GM21717 (cell line): ENCODE results near the gene LCN10.
A peak's percentile ranks its signal among the peaks of the same experiment; 100 is the strongest.
"Not testable (repeated sequence)": the region's sequence is repeated elsewhere in the genome, so short reads cannot be mapped to it uniquely, and the experiment has no call there.

Experiments
- ATAC-seq: cut with Tn5 transposase; IDR thresholded peaks from one replicate; pipeline ENCODE4 v1.9.1; 2021; ENCODE audit warnings: mild to moderate bottlenecking, moderate library complexity; ENCODE audit not compliant: unreplicated experiment

The LCN10 gene

DNA sequence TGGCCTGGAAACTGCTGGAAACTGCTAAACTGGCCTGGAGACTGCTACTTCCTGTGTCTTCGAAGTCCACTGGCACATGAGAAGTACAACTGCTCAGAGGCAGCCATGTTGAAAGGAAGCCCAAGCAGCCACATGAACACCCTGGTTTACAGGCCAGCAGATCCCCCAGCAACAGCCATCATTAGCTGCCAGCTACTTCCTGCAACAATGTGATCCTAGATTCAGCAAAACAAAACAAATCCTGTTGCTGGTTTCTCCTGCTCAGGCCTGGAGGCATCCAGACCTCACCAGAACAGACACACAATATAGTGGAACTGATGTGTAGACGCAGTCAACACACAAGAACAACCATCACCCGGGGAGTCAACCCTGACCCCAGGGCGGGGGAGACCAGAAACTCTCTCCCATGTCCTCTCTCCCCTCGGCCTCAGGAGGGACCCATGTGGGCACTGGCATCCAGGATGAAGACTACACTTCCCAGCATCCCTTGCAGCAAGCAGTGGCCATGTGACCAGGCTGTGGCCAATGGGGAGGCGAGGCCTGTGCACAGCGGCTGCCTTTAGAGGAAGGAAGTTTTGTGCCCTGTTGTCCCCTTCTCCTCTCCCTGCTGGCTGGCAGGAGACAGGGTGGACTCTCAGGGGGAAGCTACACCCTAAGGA, 30.8 kb upstream of the LCN10 start:
- no peak for ATAC-seq

DNA sequence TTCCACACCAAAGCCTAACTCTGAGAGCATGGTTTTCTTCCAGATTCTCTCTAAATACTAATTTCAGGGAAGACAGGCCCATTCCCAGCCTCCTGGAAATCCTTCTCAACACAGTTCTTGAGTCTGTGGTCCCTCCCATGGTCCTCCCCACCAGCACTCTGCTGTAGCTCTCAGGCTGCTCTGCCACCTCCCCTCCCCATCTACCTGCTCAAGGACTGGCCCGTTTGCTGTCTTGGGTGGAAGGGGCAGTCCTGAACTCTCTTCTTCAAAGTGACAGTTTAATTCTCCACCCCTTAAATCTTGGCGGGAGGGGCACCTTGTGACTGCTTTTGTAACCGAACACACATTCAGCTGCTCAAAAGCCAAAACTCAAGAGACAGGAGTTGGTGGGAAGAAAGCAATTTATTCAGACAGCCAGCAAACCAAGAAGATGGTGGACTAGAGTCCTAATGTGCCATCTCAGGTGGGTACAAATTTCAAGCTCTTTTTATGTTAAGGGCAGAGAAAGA, 29.2 kb upstream of the LCN10 start:
- ATAC-seq, result no peak

GRCh38 chr9:136769710-136770191, 27.0 kb upstream of the LCN10 start:
- no peak for ATAC-seq

GRCh38 chr9:136766410-136767120, 23.8 kb upstream of the LCN10 start:
- ATAC-seq, result not testable (repeated sequence)

- ATAC-seq, result peak; percentile 58
Measured at GRCh38 chr9:136765745-136766409, 23.1 kb upstream of the LCN10 start.

DNA sequence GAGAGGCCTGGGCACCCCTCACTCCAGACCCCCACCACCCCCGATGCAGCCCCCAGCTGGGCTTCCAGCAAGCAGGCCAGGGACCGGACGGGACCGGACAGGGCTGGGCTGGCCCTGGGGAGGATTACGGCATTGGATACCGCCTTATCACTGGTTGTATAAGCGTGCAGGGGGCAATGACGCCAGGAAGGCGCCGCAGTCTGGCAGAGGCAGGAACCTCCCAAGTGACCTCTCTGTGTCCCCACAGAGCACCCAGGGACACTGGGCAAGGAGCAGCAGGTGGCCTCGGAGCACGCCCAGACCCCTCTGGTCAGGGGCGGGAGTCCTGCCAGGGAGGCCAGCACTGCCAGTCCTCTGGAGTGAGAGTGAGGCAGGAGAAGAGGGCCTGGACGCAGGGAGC, 22.3 kb upstream of the LCN10 start:
- no peak for ATAC-seq

- ATAC-seq, result no peak
Measured at GRCh38 chr9:136764301-136764891, 21.7 kb upstream of the LCN10 start, which contains the start of gene LCN15. Gene LCN15, minus strand, starts transcription at chr9:136764518. Its CDS starts 30 bp downstream, at chr9:136764488.

- no peak for ATAC-seq
Measured at GRCh38 chr9:136763649-136764035, 20.9 kb upstream of the LCN10 start.

GRCh38 chr9:136762915-136763648, 20.3 kb upstream of the LCN10 start:
- ATAC-seq, result no peak

GRCh38 chr9:136762221-136762691, 19.5 kb upstream of the LCN10 start:
- no peak for ATAC-seq

GRCh38 chr9:136761545-136761981, 18.8 kb upstream of the LCN10 start:
- no peak for ATAC-seq

DNA sequence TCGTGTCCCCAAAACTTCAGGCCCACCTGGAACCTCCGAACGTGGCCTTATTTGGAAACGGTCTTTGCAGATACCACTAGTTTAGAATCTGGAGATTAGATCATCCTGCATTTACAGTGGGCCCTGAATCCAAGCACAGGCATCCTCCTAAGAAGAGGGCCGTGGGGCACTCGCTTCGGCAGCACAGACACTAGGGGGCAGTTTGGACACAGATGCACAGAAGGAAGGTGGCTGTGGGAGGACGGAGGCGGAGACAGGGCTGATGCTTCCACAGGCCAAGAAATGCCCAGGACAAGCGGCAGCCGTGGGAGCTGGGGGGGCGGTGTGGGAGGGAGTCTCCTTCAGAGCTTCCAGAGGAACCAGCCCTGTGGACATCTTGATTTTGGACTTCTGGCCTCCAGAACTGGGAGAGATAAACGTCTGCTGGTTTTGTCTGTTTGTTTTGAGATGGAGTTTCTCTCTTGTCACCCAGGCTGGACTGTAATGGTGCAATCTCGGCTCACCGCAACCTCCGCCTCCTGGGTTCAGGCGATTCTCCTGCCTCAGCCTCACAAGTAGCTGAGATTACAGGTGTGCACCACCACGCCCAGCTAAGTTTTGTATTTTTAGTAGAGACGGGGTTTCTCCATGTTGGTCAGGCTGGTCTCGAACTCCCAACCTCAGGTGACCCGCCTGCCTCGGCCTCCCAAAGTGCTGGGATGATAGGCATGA, 18.2 kb upstream of the LCN10 start:
- ATAC-seq, result not testable (repeated sequence)

- no peak for ATAC-seq
Measured at GRCh38 chr9:136760424-136760823, 17.7 kb upstream of the LCN10 start.

DNA sequence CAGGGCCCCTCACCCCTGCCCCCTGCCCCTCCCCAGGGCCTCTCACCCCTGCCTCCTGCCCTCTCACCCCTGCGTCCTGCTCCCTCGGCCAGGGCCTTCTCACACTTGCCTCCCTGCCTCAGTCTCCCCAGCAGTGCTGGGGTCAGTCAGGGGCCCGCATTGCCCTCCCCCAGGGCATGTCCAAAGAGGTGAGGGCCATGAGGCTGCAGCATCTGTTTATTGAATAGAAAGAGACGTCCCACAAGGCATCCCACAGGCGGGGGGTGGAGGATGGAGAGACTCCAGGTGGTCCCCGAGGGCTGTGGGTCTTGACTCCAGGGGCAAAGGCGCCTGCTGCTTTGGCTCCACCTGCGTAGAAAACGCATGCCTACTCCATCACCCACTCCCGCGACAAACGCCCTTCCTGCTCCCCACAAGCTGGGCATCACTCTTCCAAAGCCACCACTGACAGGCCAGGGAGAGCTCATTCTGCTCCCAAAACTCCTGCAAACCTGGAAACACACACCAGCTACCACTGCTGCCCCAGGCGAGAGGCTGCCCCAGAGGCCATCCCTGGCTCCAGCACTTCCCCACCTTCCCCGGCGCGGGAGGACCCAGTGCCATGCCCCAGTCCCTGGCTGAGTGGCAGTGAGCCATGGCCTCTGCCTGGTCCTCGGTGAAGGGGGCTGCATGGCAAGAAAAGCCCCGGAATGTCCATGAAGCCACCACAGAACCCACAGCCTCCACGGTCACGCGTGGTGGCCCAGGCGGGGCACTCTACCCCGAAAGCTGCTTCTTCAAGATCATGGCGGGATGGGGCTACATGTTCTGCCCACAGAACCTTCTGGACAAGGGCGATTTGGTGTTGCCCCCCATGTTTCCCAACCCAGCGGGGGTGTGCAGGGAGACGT, 16.9 kb upstream of the LCN10 start:
- ATAC-seq, result no peak

GRCh38 chr9:136759001-136759400, 16.3 kb upstream of the LCN10 start:
- no peak for ATAC-seq

DNA sequence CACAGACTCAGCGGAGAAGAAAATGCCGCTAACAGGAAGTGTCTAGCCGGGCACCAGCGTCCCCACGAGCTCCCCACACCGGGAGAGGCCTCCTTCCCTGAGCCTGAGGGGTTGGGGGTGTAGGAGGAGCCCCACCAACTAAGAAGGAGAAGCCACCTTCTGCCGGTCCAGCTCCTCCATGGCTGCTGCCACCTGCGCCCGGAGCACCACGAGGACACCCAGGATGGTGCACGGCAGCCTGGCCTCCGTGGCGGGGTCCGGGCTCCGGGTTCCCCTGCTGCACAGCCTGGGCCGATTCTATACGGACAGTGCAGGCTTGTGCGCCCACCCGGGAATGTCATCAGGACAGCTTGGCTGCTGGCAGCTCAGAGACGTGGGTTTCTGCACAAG, 15.0 kb upstream of the LCN10 start:
- no peak for ATAC-seq

DNA sequence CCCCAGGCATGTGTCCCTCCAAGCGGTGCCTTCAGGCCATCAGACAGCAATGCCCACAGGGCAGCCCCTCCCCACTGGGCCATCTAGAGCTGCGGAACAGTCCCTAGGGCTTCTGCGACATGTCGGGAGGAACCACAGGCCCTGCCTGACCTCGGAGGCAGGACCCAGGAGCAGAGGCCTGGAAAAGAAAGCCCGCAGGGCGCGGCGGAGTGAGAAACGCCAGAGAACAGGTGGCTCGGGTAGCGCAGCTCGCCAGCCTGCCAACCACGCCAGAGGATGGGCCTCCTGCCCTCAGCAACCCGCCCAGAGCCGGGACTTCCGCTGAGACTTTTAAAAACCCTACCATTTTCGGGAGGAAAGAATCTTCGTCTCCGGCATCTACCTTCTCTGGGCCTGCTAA, 14.6 kb upstream of the LCN10 start:
- no peak for ATAC-seq

- ATAC-seq, result no peak
Measured at GRCh38 chr9:136756836-136757235, 14.1 kb upstream of the LCN10 start.

- ATAC-seq, result no peak
Measured at GRCh38 chr9:136756134-136756438, 13.3 kb upstream of the LCN10 start.
